SU-DHL-6 (cell line): Measurements from ENCODE around the gene ANO7.

Source experiments
- H2AFZ ChIP-seq: fragments of 200-600 bp; sonication (generic); 2 replicates; pipeline ENCODE4 v1.6.1; 2014; ENCODE audit warnings: low read depth, mild to moderate bottlenecking, moderate library complexity, mixed read lengths, antibody characterized with exemption, low read length; ENCODE audit not compliant: severe bottlenecking
- H3F3A ChIP-seq: fragments of 200-600 bp; shearing (Covaris generic); 2 replicates; pipeline ENCODE4 v1.6.0; 2016; ENCODE audit warnings: antibody characterized with exemption, mild to moderate bottlenecking; ENCODE audit not compliant: insufficient read depth
- H3K27ac ChIP-seq: fragments of 200-600 bp; sonication (generic); 2 replicates; pipeline ENCODE4 v1.5.1; 2016; ENCODE audit warnings: low read depth, mild to moderate bottlenecking, low read length, moderate library complexity, mixed read lengths
- H3K27me3 ChIP-seq: fragments of 200-600 bp; sonication (generic), shearing (Covaris generic); 2 replicates; pipeline ENCODE4 v1.6.0; 2014; ENCODE audit warnings: mild to moderate bottlenecking, low read length
- H3K36me3 ChIP-seq: fragments of 200-600 bp; sonication (generic); 2 replicates; pipeline ENCODE4 v1.6.1; 2014; ENCODE audit warnings: mild to moderate bottlenecking, low read length, mixed read lengths
- H3K4me2 ChIP-seq: fragments of 300-600, 200-600 bp; shearing (Covaris generic), sonication (generic); 2 replicates; pipeline ENCODE4 v1.6.0; 2014; ENCODE audit warnings: low read length, low read depth, mild to moderate bottlenecking; ENCODE audit not compliant: poor library complexity, severe bottlenecking
- H3K4me3 ChIP-seq: fragments of 200-600 bp; sonication (generic); 2 replicates; pipeline ENCODE4 v1.5.1; 2014; ENCODE audit warnings: antibody characterized with exemption, low read length, mild to moderate bottlenecking, mixed read lengths; ENCODE audit not compliant: insufficient read depth, poor library complexity, severe bottlenecking
- H3K79me2 ChIP-seq: fragments of 200-600 bp; sonication (generic); 2 replicates; pipeline ENCODE4 v1.6.1; 2014; ENCODE audit warnings: mild to moderate bottlenecking, low read length, moderate library complexity; ENCODE audit not compliant: insufficient read depth
- H3K9ac ChIP-seq: fragments of 200-600 bp; sonication (generic); 2 replicates; pipeline ENCODE4 v1.7.0; 2014; ENCODE audit warnings: mild to moderate bottlenecking, low read length
- H3K9me2 ChIP-seq: fragments of 200-600 bp; sonication (generic); replicated peaks from 2 replicates; pipeline ENCODE4 v1.6.1; 2014; ENCODE audit warnings: low read length; ENCODE audit not compliant: insufficient read depth
- H3K9me3 ChIP-seq: fragments of 200-600 bp; sonication (generic); 2 replicates; pipeline ENCODE4 v1.6.1; 2014; ENCODE audit warnings: low read length, mixed read lengths; ENCODE audit not compliant: insufficient read depth
- H4K20me1 ChIP-seq: fragments of 200-600 bp; sonication (generic); 2 replicates; pipeline ENCODE4 v1.6.1; 2014; ENCODE audit warnings: low read depth, mild to moderate bottlenecking, antibody characterized with exemption, low read length, moderate library complexity, mixed read lengths
- EZH2phosphoT487 ChIP-seq: fragments of 200-600 bp; sonication (generic), shearing (Covaris generic); conservative IDR thresholded peaks from 2 replicates; pipeline ENCODE4 v1.6.1; 2018; ENCODE audit warnings: mild to moderate bottlenecking, antibody characterized with exemption, low read length, moderate library complexity, mixed read lengths
- TF ChIP-seq, protein P1 (sequence below): fragments of 200-600 bp; sonication (generic); IDR thresholded peaks from one replicate; pipeline ENCODE4 v1.5.1; 2017; ENCODE audit warnings: antibody characterized with exemption, mild to moderate bottlenecking, low read length, moderate library complexity; ENCODE audit not compliant: insufficient read depth, poor library complexity, severe bottlenecking

Gene ANO7

GRCh38 chr2:241255542-241256167 is 67.2 kb downstream of the ANO7 start:
- no peaks in the 10 kb centered on the region for H3F3A ChIP-seq
- no peak overlapping the region for H3K27ac ChIP-seq
- H3K4me3 ChIP-seq, result no peak overlapping the region
- peaks cover 14% of the 10 kb centered on the region; the same call in 1 of the 2 replicates for H3K36me3 ChIP-seq
- no peak overlapping the region for H3K4me2 ChIP-seq
- no peaks in the 10 kb centered on the region for H4K20me1 ChIP-seq
- no peak overlapping the region for H2AFZ ChIP-seq
- no peaks in the 10 kb centered on the region for H3K9me2 ChIP-seq
- TF ChIP-seq EZH2phosphoT487, result no peak
- TF ChIP-seq, protein P1, sequence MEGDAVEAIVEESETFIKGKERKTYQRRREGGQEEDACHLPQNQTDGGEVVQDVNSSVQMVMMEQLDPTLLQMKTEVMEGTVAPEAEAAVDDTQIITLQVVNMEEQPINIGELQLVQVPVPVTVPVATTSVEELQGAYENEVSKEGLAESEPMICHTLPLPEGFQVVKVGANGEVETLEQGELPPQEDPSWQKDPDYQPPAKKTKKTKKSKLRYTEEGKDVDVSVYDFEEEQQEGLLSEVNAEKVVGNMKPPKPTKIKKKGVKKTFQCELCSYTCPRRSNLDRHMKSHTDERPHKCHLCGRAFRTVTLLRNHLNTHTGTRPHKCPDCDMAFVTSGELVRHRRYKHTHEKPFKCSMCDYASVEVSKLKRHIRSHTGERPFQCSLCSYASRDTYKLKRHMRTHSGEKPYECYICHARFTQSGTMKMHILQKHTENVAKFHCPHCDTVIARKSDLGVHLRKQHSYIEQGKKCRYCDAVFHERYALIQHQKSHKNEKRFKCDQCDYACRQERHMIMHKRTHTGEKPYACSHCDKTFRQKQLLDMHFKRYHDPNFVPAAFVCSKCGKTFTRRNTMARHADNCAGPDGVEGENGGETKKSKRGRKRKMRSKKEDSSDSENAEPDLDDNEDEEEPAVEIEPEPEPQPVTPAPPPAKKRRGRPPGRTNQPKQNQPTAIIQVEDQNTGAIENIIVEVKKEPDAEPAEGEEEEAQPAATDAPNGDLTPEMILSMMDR, result no peak
- no peaks in the 10 kb centered on the region for H3K27me3 ChIP-seq
- H3K79me2 ChIP-seq, result no peaks in the 10 kb centered on the region
- H3K9ac ChIP-seq, result no peak overlapping the region
- H3K9me3 ChIP-seq, result no peaks in the 10 kb centered on the region

GRCh38 chr2:241256168-241256545 is 67.7 kb downstream of the ANO7 start:
- Histone ChIP-seq H3K4me2 (no peak overlapping the region), H3K9me3 (no peaks in the 10 kb centered on the region), H3K27ac (no peak overlapping the region), H3K36me3 (peaks cover 14% of the 10 kb centered on the region; the same call in 1 of the 2 replicates), H2AFZ (no peak overlapping the region), H4K20me1 (no peaks in the 10 kb centered on the region), H3K27me3 (no peaks in the 10 kb centered on the region), H3F3A (no peaks in the 10 kb centered on the region), H3K9me2 (no peaks in the 10 kb centered on the region), H3K79me2 (0 out of 2 replicates have a peak, but pooled peaks cover under 1% of the 10 kb centered on the region), H3K9ac (no peak overlapping the region), H3K4me3 (no peak overlapping the region)
- no peak for TF ChIP-seq EZH2phosphoT487
- TF ChIP-seq, protein P1, result no peak

DNA sequence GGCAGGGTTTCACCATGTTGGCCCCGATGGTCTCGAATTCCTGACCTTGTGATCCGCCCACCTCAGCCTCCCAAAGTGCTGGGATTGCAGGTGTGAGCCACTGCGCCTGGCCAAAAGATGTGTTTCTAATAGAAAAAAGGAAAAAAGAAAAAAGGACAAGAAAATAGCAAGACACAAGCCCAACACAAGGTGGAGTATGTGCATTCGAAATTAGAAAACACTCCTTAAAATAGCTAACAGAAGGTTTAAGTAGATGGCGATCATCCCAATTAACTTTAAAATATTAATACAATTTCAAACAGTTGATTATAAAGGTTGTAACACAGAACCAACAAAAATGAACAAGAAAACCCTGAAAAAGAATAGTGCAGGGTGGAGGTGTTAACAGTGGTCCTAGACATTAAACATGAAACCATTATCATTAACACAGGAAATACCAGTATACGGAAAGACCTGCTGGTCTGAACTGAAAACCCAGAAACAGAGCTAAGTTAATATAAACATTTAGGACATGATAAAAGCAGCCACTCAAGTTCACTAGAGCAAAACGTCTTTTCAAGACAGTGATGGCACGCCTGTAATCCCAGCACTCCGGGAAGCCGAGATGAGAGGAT is 69.0 kb downstream of the ANO7 start:
- H3K9me2 ChIP-seq, result no peaks in the 10 kb centered on the region
- H2AFZ ChIP-seq, result no peak overlapping the region
- no peaks in the 10 kb centered on the region for H4K20me1 ChIP-seq
- no peak overlapping the region for H3K27ac ChIP-seq
- no peak overlapping the region for H3K4me3 ChIP-seq
- H3F3A ChIP-seq, result no peaks in the 10 kb centered on the region
- H3K79me2 ChIP-seq, result peaks cover 5% of the 10 kb centered on the region; the same call in 1 of the 2 replicates
- no peaks in the 10 kb centered on the region for H3K27me3 ChIP-seq
- H3K9me3 ChIP-seq, result no peaks in the 10 kb centered on the region
- no peak overlapping the region for H3K9ac ChIP-seq
- no peak overlapping the region for H3K4me2 ChIP-seq
- TF ChIP-seq, protein P1, result no peak
- TF ChIP-seq EZH2phosphoT487, result no peak
- peaks cover 17% of the 10 kb centered on the region for H3K36me3 ChIP-seq
